DMS 273 (cell line): ENCODE measurements around the gene SPEM1.

Source experiments
- DNase-seq: peaks from one replicate; lab custom pipeline; 2025; ENCODE audit not compliant: unreplicated experiment; lab: John Stamatoyannopoulos, UW

The SPEM1 gene

DNA sequence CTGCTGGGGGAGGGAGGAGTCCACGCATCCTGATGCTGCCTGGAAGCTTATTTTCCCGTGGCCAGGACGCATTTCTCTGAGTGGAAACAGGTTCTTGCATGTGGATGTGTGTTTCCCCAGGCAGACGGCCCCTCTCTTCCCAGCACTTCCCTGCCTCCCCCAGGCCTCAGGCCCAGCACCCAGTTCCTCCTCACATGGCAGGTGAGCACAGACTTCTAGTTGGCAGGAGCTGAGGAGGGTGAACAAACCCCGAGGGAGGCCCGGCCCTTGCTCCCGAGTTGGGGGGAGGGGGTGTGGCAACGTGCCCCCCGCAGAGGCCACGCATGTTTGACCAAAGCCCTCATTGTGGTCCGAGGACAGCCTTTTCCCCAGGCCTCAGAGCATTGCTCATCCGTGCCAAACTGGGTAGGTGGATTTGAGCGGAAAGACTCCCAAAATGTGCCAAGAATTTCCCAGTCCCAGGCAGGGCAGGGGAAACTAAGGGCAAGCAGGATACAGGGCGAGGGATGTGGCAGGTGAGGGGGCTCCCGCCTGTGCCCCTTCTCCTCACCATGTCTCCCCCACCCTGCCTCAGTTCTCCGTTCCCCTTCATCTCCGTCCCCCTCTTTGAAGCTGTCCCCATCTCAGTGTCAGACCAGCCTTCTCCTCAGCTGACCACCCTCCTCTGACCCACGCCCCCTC is 1.5 kb upstream of the SPEM1 start:
- no peak for DNase-seq

DNA sequence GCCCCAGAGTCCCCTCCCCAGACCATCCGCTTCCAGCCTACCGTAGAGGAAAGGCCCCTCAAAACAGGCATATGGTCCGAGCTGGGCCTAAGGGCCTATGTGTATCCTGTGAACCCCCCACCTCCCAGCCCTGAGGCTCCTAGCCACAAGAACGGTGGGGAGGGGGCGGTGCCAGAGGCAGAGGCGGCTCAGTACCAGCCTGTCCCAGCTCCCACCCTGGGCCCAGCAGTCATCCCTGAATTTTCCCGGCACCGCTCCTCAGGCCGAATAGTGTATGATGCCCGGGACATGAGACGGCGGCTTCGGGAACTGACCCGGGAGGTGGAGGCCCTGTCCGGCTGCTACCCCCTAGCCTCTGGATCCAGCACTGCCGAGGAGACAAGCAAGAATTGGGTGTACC is 1.1 kb downstream of the SPEM1 start:
- DNase-seq = no peak

DNA sequence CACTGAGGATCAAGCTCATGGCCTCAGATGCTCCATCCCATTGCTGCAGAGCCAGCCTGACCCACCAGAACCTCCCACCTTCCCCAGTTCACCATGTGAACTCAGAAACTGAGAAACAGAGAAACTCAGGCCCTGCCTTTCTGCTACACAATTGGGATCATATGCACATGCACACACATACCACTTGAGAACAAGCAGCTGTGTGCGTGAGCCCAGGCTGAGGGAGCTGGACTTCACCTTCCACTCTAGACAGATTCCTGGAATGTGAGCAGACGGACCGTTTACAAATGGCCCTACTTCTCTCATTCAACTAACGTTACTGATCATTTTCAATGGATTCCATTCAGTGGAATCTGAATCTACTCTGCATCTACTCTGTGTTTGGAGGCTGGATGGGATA is 3.6 kb downstream of the SPEM1 start:
- no peak for DNase-seq

DNA sequence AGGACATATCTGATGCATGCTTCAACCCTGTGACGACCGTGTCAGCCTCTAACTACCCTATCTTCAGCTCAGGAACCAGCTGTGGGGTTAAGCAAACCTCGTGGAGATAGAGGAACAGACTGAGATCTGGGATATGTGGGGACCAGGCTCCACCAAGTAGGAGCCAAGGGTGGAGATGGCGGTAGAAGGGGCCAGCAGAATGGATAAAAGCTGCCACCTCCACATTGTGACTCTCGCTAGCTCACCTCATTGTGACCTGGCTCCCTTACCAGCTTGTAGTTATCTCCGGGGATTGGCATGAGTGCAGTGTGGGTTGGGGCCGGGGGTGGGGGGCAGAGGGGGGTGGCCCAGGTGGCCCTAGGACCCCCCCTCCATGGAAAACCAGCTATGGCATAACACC is 5.2 kb downstream of the SPEM1 start, which contains the start of gene SPEM2:
Gene SPEM2, plus strand, starts transcription at position 301 of the 400 bp plus-strand sequence. Its CDS starts 73 bp downstream, at position 374.
- DNase-seq = no peak

DNA sequence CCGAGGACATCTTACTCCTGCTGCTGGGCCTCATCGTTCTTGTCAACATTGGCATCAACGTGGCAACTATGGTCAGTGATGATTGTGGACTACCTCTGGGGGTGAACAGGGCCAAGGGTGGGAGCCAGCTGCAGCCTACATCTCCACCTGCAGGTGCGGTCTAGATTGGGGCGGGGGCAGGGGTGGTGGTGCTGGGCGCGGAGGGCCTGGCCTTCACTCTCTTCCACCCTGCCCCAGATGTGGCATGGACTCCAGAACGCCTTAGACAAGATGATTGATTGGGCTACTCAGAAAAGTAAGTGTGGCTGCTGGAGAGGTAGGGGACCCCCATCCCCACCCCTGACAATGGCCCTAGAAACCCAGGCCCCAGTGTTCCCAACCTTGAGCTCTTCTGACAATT is 5.6 kb downstream of the SPEM1 start:
- DNase-seq = no peak

DNA sequence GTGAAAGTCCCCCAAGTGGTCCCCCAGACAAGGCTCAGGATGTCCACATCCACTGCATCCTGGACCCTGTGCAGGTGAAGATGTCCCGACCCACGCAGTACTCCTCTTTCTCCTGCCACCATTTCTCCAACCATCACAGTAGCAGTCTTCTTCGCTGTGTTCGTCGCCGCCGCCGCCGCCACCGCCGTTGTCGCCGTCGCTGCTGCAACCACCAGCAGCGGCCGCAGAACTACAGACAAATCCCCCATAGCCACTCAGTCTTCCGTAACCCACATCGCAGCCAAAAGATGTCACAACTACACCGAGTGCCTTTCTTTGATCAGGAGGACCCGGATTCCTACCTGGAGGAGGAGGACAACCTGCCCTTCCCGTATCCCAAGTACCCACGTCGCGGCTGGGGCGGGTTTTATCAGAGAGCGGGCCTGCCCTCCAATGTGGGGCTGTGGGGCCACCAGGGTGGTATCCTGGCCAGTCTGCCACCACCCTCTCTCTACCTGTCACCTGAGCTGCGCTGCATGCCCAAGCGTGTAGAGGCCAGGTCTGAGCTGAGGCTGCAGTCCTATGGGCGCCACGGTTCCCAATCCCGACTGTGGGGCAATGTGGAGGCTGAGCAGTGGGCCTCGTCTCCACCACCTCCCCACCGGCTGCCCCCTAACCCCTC is 6.2 kb downstream of the SPEM1 start:
- DNase-seq = no peak

DNA sequence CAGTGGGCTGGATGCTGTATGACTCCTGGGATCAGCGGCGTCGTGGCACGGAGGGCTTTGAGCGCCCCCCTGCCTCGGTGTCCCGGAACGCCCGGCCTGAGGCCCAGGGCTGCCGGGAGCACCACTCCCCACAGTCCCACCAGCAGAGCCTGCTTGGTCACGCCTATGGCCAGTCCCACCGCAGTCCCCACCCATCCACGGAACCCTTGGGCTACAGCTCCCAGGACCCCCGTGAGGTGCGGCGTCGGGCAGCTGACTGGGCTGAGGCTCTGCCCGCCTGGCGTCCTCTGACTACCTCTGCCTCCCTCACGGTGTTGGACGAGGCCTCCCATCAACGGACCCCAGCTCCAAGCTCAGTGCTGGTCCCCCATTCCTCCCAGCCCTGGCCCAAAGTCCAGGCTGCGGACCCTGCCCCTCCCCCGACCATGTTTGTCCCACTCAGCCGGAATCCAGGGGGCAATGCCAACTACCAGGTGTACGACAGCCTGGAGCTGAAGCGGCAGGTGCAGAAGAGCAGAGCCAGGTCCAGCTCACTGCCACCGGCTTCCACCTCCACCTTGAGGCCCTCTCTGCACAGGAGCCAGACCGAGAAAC is 6.9 kb downstream of the SPEM1 start:
- DNase-seq = no peak

DNA sequence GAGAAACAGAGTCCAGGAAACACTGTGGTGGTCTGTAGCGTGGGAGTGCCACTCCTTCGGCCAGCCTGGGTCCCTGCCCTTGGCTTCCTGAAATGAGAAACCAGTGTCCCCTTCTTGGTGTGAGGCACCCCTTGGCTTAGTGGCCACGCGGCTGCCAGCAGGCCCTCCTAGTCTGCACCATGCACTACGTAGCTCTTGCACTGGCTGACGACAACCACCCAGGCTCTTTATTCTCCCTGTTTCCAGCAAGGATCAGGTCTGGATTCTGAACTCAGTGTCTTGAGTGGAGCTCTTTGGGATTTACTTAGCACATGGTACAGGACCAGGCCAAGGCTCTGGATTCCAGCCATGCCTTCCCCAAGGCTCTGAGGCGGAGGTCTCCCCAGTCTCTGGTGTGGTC is 7.4 kb downstream of the SPEM1 start:
- no peak for DNase-seq

DNA sequence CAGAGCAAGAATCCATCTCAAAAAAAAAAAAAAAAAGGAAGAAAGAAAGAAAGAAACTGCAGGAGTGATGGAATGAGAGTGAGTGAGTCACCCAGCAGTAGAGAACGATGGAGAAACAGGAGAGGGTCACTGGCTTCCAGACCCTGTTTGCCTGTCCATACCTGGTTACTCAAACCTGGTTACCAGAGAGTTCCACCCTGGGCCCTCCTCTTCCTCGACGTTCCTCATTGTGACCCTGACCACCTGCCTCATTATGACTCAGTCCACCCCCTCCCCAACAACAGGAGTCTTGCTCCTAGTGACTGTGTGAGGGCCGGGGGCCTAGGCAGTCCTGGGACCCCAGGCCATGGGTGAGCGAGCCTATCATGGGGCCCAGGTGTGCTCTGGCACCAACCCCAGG is 8.4 kb downstream of the SPEM1 start, which contains the start of gene SPEM3:
Gene SPEM3, plus strand, starts transcription at position 301 of the 400 bp plus-strand sequence. Its CDS starts 46 bp downstream, at position 347.
- DNase-seq = no peak

DNA sequence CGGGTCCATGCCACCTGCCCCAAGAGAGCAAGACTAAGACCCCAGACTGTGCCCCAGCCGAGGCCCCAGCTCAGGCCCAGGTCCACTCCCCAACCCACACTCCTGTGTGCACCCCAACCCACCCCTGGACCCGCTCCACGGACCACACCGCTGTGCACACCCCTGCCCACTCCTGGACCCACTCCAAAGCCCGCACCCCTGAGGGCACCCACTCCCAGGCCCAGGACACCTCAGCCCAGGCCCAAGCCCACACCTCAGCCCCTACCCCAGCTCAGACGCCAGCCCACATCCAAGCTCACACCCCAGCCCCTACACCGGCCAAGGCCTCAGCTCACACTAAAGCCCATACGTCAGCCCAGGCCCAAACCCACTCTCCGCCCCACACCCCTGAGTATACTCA is 9.6 kb downstream of the SPEM1 start:
- DNase-seq = no peak

DNA sequence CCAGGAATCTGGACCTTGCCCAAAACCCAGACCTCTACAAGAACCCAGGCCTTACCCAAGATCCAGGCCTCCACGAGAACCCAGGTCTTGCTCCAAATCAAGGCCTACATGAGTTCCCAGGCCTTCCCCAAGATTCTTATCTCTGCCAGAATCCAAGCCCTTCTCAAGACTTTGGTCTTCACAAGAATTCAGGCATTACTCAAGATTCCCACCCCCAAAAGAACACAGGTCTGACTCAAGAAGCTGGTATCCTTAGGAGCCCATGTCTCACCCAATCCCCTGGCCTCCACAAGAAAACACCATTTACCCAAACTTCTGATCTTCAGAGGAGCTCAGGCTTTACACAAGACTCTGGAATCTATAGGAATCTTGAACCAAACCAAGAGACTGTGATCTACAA is 11.1 kb downstream of the SPEM1 start:
- DNase-seq = no peak

DNA sequence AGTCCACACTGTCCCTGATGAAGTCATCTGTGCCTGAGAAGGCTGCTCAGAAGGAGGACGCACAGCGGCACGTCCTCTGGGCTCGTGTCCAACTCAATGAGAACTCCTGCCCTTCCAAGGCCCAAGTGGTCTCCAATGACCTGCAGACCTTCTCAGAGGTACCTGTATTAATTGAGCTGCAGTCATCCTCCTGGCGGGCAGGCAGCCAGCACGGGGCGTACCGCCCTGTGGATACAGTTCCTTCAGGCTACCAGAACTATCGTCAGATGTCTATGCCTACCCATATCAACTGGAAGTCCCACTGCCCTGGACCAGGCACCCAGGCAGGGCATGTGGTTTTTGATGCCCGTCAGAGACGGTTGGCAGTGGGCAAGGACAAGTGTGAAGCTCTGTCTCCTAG is 12.2 kb downstream of the SPEM1 start:
- no peak for DNase-seq

DNA sequence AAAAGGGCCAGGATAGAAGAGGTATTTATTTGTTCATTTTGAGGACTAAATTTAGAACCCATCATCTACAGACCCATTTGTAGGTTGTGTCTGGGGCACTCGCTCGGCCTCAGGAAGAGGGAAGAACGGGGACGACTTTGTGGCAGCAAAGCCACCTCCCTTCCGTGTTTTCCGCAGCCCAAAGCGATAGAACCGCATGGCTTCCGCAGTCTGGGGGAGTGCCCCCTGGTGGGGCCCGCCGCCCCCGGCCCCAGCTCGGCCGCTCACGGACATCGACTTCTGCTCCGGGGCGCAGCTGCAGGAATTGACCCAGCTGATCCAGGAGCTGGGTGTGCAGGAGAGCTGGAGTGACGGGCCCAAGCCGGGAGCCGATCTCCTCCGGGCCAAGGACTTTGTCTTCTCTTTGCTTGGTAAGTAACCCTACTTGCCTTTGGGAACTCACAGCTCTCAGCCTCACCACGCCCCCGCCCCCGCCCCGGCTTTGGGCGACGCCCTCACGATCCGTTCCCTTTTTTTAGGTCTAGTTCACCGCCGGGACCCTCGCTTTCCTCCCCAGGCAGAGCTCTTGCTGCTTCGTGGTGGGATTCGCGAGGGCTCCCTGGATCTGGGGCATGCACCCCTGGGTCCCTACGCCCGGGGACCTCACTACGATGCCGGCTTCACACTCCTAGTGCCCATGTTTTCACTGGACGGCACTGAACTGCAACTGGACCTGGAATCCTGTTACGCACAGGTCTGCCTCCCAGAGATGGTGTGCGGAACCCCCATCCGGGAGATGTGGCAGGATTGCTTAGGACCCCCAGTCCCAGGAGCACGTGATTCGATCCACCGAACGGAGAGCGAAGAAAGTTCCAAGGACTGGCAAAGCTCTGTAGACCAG is 15.8 kb downstream of the SPEM1 start:
- DNase-seq = peak; percentile 65

DNA sequence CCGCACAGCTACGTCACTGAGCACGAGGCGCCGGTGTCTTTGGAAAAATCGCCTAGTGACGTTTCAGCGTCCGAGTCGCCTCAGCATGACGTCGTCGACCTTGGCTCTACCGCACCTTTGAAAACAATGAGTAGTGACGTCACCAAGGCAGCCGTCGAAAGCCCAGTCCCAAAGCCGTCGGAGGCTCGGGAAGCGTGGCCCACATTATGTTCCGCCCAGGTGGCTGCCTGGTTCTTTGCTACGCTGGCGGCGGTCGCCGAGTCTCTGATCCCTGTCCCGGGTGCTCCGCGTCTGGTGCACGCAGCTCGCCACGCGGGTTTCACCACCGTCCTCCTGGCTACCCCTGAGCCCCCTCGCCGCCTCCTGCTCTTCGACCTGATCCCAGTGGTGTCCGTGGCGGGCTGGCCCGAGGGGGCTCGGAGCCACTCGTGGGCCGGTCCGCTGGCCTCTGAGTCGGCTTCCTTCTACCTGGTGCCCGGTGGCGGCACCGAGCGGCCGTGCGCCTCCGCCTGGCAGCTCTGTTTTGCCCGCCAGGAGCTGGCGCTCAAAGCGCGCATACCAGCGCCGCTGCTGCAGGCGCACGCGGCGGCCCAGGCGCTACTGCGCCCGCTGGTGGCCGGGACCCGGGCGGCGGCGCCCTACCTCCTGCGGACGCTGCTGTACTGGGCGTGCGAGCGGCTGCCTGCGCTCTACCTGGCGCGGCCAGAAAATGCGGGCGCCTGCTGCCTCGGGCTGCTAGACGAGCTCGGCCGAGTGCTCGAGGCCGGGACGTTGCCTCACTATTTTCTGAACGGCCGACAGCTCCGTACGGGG is 16.6 kb downstream of the SPEM1 start:
- peak; percentile 93 for DNase-seq

DNA sequence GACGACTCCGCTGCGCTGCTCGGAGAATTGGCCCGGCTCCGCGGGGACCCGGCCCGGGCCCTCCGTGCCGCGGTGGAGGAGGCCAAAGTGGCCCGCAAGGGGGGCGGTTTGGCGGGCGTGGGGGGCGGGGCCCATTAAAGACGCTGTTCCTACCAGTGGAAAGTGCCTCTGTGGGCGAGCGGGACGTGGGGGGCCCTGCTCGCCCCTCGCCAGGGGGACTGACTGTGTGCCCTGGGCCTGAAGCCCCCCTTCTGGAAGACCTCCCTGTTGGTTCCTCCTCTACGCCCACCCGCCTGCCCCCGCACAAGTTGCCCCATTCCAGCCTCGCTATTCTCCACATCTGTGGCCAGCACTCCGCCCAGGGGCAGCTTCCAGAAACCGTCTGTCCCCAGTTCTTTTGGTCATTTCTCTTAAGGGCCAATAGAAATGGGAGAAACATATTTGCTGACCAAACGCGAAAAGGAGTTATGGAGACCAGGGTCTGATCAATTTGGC is 17.3 kb downstream of the SPEM1 start:
- no peak for DNase-seq

DNA sequence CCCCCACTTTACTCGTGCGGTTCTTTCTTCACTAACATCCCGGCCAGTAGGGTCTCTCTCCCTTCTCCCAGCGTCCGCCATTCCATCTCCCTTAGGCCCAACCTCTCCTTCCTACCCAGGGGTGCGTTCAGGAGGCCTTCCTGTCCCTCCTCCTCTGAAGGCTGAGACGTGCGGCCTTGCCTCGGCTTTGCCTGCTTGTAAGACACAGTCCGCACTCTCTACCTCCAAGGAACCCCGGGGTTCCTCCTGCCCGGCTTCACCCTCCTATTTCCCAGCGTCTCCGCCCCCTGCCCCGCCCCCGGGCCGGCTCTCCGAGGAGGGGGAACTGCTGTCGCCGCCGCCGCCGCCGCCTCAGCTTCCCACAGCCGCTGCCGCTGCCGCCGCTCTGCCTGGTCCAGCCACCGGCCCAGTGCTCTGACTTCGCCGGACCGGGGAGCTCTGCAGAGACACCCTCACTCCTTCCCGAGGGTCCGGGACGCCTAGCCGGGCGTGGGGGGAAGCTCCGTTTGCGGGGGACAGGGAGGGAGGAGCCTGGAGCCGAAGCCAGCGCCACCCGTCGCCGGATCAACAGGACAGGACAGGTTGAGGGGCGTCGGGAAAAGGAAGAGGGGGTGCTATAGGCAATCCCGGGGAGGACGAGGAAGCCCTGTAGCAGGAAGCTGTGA is 18.0 kb downstream of the SPEM1 start:
- no peak for DNase-seq

DNA sequence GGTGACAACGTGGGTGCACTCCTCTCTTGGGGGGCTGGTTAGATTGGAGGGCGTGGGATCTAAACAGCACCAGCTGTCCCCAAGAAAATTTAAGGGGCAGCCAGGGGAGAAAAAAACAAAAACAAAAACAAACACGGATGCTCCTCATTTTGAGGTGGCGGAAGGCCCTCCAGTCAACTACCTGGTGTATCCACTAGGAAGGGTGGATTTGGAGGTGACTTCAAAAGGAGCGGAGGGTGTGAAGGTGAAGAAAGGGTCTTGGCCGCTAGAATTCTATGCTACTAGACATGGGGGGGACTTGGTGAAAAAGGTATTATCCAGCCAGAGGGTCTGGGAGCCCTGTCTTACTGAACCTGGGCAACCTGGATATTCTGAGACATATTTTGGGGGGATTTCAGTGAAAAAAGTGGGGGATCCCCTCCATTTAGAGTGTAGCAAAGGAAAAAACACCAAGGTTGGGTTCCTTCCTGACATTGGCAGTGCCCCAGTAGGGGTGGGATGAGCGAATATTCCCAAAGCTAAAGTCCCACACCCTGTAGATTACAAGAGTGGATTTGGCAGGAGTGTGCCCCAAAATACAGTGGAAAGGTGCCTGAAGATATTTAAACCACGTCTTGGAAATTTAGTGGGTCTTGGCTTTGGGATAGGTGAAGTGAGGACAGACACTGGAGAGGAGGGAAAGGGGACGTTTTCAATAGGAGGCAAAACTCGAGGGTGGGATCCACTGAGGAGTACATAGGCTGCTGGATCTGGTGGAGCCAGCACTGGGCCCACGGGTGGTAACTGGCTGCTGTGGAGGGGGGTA is 18.7 kb downstream of the SPEM1 start:
- DNase-seq = no peak

DNA sequence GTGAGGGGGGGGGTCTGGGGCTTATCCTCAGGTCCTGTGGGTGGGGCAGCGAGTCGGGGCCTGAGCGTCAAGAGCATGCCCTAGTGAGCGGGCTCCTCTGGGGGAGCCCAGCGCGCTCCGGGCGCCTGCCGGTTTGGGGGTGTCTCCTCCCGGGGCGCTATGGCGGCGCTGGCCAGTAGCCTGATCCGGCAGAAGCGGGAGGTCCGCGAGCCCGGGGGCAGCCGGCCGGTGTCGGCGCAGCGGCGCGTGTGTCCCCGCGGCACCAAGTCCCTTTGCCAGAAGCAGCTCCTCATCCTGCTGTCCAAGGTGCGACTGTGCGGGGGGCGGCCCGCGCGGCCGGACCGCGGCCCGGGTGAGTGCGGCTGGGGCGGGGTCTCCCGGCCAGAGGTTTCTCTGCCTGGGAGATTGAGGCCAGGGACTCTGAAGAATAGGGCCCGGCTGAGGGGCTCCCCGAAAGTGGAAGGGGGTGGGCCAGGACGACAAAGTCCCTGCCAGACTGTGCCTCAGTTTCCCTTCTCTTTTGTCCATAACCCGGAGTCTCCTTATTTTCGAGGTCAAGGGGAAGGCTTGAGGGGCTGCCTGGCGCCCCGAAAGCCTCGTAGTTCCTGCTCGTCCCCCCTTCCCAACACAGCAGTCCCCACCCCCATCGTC is 19.5 kb downstream of the SPEM1 start, which contains the start of gene FGF11:
Gene FGF11, plus strand, starts transcription at position 51 of the 651 bp plus-strand sequence. Its CDS starts 109 bp downstream, at position 160.
- DNase-seq = no peak
